ENCODE data around the gene LCN15. TPM values are rescaled to one million over a fixed set of nuclear protein-coding genes. Genes with fewer than 3 reads are reported as not detected.

The LCN15 gene
- total RNA-seq, 1 donor from 2014 or later = not detected

GRCh38 chr9:136725612-136726011, 38.7 kb downstream of the LCN15 start:
- FAIRE-seq (no peak), DNase-seq (ENCODE audit: low read depth) (peak; percentile 66)
- TF ChIP-seq CTCF (IDR thresholded peaks at IDR 0.05; ENCODE audit: insufficient read depth, low read length, severe bottlenecking) = no peak
- H3K4me3 ChIP-seq (ENCODE audit: low read depth, low read length) = no peak overlapping the region
- H3K27me3 ChIP-seq (ENCODE audit: control insufficient read depth, insufficient read depth, low read length) = no peaks in the 10 kb centered on the region
- peaks cover 27% of the 10 kb centered on the region for H3K36me3 ChIP-seq (ENCODE audit: control insufficient read depth, insufficient read depth, low read length)

GRCh38 chr9:136724772-136725171, 39.5 kb downstream of the LCN15 start:
- Histone ChIP-seq H3K4me3 (ENCODE audit: low read depth, low read length) (no peak overlapping the region), H3K36me3 (ENCODE audit: control insufficient read depth, insufficient read depth, low read length) (peaks cover 27% of the 10 kb centered on the region), H3K27me3 (ENCODE audit: control insufficient read depth, insufficient read depth, low read length) (no peaks in the 10 kb centered on the region)
- DNase-seq (ENCODE audit: low read depth) (no peak), FAIRE-seq (no peak)
- no peak for TF ChIP-seq CTCF (IDR thresholded peaks at IDR 0.05; ENCODE audit: insufficient read depth, low read length, severe bottlenecking)

- Histone ChIP-seq H3K4me3 (ENCODE audit: low read depth, low read length) (no peak overlapping the region), H3K36me3 (ENCODE audit: control insufficient read depth, insufficient read depth, low read length) (peaks cover 27% of the 10 kb centered on the region), H3K27me3 (ENCODE audit: control insufficient read depth, insufficient read depth, low read length) (no peaks in the 10 kb centered on the region)
- no peak for TF ChIP-seq CTCF (IDR thresholded peaks at IDR 0.05; ENCODE audit: insufficient read depth, low read length, severe bottlenecking)
- no peak for FAIRE-seq
- DNase-seq (ENCODE audit: low read depth) = no peak
Observed at GRCh38 chr9:136723989-136724388, 40.3 kb downstream of the LCN15 start.

- H3K36me3 ChIP-seq (ENCODE audit: control insufficient read depth, insufficient read depth, low read length) = peaks cover 27% of the 10 kb centered on the region
- no peak overlapping the region for H3K4me3 ChIP-seq (ENCODE audit: low read depth, low read length)
- FAIRE-seq = no peak
Observed at GRCh38 chr9:136723362-136723976, 40.8 kb downstream of the LCN15 start.

GRCh38 chr9:136722969-136723356, 41.4 kb downstream of the LCN15 start:
- no peak for FAIRE-seq
- peaks cover 27% of the 10 kb centered on the region for H3K36me3 ChIP-seq (ENCODE audit: control insufficient read depth, insufficient read depth, low read length)
- no peak for TF ChIP-seq CTCF (IDR thresholded peaks at IDR 0.05; ENCODE audit: insufficient read depth, low read length, severe bottlenecking)

More at GRCh38 chr9:136723362-136723976, 40.8 kb downstream of the LCN15 start:
- H3K27me3 ChIP-seq (ENCODE audit: control insufficient read depth, insufficient read depth, low read length) = no peaks in the 10 kb centered on the region
- no peak for TF ChIP-seq CTCF (IDR thresholded peaks at IDR 0.05; ENCODE audit: insufficient read depth, low read length, severe bottlenecking)
- DNase-seq (ENCODE audit: low read depth) = no peak

More at GRCh38 chr9:136722969-136723356, 41.4 kb downstream of the LCN15 start:
- Histone ChIP-seq H3K27me3 (ENCODE audit: control insufficient read depth, insufficient read depth, low read length) (no peaks in the 10 kb centered on the region), H3K4me3 (ENCODE audit: low read depth, low read length) (no peak overlapping the region)
- DNase-seq (ENCODE audit: low read depth) = no peak
